Activated CD8-positive, alpha-beta memory T cell treated with anti-CD3 and anti-CD28 coated beads, Interleukin-2, amount 50 U/mL, for 24 hours (primary cell): Measurements from ENCODE around the gene IZUMO2.
A peak's percentile ranks its signal among the peaks of the same experiment; 100 is the strongest.
"Not testable (repeated sequence)": the region's sequence is repeated elsewhere in the genome, so short reads cannot be mapped to it uniquely, and the experiment has no call there.

ENCODE experiments used
- DNase-seq: peaks from one replicate; pipeline ENCODE4 v3.0.0-alpha.2; 2020; ENCODE audit errors: extremely low read depth

The IZUMO2 gene

DNA sequence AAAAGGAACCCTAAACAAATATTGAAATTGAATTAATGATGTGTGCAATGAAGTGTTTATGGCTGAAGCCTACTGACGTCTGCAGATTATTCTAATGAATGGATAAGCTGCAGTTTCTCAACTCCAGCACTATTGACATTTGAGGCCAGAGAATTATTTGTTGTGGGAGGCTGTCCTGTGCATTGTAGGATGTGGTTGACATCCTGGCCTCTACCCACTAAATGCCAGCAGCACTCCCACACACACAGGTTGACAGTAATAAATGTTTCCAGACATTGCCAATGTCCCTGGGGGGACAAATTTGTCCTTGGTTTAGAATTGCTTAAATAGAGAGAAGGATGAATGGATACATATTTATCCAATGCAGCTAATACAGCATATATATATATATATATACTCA, 21.1 kb upstream of the IZUMO2 start:
- no peak for DNase-seq

DNA sequence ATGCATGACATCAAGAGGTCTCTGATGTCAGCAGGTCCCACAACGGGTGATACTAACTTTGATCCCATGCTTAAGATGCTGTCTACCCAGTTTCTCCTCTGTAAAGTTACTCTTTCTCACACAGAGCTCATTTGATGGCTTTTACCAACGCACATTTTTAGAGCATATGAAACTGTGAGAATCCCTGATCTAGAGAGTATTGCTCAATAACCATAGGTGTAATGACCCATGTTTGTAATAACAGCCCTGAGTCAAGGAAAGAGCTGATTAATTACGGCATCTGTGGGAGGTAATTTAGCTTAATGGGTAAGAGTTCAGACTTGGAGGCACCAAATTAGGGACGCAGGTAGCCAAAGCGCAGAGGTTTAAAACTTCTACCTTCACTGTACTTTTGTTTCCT, 18.0 kb upstream of the IZUMO2 start:
- no peak for DNase-seq

DNA sequence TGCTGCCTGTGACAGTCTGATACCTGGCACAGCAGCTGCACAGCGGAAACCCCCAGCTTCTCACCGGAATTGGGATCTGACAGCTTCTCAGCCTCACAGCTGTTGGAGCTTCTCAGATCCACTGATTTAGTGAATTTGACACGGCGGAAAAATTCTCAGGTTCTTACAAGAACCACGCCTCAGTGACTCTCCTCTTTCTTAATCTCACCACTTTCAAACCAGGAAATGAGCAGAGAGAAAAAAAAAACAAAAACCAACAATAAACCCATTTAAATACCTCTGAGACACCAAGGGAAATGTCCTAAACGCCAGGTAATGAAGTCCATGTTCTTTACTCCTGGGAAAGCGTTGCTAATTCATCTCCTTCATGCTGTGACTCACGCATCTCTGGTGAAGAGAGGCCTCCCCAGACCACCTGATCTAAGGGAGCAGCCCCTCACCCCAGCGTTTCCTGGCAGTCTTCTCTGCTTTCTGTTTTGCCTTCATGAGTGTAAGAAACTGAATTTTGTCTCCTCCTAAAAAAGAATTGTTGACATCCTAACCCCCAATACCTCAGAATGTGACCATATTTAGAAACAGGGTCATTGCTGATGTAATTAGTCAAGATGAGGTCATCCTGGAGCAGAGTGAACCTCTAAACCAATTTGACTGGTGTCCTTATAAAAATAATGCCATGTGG, 15.9 kb upstream of the IZUMO2 start:
- DNase-seq: no peak

DNA sequence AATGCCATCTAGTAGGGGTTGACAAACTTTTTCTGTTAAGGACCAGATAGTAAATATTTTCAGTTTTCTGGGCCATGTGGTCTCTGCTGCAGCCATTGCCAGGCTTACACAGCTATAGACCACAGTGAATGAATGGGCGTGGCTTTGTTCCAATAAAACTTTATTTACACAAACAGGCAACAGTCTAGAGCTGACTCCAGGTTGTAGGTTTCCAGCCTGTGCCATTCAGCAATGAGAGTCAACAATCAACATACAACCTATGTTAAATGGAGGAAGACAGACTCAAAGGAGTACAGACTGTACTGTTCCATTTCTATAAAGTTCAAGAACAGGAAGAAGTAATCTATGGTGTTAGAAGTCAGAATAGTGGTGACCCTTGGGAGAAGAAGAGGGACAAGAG, 15.2 kb upstream of the IZUMO2 start:
- DNase-seq: no peak

DNA sequence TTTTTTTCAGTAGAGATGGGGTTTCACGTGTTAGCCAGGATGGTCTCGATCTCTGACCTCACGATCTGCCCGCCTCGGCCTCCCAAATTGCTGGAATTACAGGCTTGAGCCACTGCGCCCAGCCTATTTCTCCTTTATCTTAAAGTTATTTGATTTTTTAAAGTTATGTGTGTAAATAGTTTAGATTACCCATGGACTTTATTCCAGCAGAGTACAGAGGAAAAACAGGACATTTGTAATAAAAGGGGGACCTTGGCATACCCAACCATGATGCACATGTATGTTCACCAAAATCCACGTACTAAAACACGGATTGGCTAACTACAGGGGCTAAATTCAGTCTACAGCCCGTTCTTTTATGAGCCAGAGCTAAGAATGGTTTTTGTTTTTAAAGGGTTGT, 13.7 kb upstream of the IZUMO2 start:
- no peak for DNase-seq

DNA sequence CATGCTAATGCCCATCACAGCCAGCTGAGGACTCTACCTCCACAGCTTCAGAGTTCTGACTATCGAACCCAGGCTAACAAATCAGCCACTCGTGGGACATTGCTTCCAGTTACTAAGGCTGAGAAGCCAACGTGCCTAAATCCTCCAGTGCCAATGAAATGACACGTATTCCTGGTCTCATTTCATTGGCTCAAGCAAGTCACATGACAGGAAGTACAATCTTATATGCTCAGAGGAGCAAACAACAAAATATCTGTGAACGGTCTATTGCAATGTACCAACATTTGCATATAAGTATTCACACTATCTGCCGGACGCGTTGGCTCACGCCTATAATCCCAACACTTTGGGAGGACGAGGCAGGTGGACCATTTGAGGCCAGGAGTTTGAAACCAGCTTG, 12.8 kb upstream of the IZUMO2 start:
- no peak for DNase-seq

DNA sequence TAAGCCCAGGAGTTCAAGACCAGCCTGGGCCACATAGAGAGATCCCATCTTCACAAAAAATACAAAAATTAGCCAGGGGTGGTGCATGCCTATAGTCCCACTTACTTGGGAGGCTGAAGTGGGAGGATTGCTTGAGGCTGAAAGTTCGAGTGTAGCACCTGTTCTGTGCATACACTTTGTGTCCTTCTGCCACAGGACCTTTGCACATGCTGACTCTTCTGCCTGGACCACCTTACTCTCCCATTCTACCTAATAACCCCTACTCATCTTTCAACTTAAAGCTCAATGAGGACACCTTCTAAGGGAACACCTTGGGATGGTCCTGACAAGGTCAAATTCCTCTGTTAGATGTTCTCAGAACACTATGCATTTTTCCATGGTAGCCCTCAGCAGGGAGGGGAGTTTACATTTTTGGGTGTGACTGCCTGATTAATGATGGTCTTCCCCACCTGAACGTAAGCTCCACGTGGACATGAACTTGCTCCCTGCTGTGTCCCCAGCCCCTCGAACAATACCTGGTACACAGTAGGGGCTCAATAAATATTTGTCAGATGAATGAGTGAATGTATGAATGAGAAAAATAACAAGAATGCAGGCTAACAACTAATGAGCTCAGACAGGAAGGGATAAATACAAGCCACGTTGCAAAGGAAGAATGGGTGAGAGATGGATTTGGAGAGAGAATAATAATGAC, 11.2 kb upstream of the IZUMO2 start:
- DNase-seq: no peak

DNA sequence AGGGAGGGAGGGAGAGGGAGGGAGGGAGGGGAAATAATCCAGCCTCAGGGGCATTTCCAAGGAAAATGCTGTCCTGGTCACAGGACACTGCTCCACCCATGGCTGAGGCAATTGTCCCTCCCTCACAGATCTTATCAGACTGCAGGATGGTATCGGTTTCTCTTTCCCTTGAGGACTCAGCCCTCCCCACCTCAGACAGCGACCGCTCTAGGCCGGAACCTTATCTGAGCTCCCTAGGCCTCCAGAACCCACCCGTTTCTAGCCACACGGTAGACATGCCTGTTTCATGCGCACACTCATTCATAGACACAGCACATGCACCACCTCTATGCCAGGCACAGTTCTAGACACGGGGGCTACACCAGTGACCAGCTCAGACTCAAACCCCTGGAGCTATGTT, 10.0 kb upstream of the IZUMO2 start:
- no peak for DNase-seq

DNA sequence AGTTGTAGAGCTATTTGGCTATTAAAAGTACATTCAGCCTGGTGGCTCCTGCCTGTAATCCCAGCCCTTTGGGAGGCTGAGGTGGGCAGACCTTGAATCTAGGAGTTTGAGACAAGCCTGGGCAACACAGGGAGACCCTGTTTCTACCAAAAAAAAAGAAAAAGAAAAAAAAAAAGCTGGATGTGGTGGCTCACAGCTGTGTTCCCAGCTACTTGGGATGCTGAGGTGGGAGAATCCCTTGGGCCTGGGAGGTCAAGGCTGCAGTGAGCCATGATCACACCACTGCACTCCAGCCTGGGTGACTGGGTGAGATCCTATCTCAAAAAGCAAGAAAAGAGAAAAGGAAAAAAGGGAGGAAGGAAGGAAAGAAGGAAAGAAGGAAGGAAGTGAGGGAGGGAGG, 9.6 kb upstream of the IZUMO2 start:
- no peak for DNase-seq

DNA sequence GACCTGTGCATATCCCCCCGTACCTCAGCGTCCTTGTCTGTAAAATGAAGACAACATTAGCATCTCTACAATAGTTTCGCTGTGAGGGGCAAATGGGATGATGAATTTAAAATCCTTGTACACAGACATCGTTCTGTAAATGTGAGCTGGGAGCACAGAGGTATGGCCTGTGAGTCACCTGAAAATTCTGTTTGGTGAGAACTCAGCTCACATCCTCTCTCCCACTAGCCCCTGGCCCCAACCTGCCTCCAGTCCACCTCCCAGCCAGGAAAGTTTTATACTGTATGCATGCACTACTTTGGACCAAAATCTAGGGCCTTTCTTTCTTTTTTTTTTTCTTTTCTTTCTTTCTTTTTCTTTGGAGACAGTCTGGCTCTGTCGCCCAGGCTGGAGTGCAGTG, 8.7 kb upstream of the IZUMO2 start:
- DNase-seq: no peak

DNA sequence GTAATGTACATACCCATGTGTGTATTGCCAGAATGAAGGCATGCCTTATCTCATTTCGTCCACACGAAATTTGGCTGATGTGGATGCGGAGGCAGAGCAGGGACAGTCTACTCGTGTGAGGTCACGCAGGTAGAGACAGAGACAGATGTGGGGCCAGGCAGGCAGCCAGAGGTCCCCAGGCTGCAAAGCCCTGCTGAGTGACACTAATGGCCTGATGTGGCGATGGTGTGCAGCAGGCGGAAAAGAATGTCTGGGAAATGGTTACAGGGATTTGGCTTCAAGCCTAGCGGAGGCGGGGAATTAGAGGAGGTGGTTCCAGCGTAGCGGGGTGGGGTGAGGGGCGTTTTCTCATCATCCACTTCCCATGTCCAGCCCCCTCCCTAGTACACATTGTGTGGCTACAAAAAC, 4.2 kb upstream of the IZUMO2 start:
- no peak for DNase-seq

DNA sequence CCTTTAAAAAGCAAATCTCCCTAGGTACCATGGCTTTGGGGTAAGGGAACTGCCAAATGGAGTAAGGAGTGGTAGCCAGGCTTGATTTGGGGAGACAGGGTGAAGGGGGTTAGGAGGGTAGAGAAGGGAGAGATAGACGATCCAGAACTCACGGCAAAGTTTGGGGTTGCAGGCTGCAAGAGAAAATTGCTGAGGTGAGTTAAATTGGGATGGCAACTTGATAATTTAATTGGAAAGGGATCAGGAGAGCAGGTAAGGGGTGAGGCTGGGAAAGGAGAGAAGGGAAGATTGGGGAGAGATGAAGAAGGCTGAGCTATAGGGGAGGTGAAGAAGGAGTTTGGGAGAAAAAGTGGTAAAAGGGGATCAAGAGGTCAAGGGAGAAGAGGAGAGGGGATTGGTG, 4.0 kb downstream of the IZUMO2 start:
- DNase-seq: no peak

DNA sequence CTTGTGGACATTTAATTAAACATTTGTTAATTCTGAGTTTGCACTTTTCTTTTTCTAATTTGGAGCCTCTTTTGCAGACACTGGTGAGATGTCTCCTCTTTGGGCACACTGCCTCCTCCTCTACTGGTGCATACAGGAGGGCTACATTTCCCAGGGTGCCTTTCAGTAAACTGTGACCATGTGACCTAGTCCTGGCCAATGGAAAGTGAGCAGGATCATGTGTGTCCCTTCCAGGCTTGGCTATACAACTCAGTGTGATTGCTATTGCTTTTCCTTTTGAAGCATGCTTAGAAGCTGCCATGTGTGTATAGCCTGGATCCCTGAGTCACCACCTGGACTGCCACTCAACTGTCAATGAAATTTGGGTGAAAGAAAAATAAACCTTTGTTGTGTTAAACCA, 4.5 kb downstream of the IZUMO2 start:
- no peak for DNase-seq

DNA sequence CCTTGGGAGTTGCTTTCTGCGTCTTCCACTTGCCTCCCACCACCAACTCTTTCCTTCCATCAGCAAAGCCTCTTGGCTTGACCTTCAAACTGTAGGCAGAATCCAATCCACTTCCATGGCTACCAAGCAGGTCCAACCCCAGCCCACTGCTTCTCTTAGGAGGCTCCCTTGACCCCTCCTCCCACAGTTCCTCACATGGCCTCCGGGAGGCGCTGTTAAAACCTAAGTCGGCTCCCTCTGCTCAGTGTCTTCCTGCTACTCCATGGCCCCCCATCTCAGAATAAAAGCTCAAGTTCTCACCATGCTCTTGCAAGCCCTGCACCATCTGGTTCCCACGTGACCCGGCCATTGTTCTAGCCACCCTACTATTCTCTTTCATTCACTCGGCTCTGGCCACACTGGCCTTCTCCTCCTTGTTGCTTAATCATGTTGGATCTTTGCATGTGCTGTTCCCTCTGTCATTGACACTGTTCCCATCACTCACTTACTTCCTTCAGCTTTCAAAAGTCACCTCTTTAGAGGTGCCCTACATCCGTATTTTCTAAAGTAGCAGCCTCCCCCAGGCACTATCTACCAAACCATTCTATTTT, 7.5 kb downstream of the IZUMO2 start:
- no peak for DNase-seq

DNA sequence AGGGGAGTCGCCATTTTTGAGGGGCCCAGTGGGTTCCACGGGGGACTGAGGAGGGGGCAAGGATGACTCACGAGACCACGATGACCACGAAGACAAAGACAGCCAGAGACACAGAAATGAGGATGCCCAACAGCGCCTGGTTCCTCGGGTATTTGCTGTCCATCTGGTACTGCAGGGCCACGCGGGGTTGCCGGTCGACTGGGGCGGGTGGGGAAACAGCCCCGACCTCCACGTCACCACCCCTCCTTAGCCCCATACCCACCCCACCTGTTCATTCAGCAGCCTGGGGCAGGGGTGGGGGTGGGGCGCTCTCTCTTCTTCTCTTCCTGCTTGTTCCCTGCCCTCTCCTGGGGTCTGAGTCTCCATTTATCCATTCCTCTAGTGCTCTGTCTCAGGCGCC, 8.6 kb downstream of the IZUMO2 start:
- DNase-seq: no peak

DNA sequence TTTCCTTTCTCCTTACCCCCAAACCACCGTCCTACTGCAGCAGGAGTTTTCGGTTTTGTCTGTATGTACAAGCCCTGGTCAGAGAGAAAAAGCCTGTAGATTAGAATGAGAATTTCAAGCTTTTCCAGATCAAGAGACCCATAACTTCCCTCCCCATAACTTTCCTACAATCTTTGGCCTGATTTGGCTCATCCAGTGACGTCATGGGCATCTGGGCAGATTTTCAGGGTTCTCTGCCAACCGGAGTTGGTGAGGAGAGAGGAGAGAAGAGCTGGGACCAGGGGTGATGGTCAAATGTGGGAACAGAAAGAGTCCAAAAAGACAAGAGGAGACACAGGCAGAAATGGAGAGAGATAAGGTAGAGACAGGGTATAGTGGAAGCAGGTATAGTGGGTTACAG, 10.5 kb downstream of the IZUMO2 start:
- no peak for DNase-seq

DNA sequence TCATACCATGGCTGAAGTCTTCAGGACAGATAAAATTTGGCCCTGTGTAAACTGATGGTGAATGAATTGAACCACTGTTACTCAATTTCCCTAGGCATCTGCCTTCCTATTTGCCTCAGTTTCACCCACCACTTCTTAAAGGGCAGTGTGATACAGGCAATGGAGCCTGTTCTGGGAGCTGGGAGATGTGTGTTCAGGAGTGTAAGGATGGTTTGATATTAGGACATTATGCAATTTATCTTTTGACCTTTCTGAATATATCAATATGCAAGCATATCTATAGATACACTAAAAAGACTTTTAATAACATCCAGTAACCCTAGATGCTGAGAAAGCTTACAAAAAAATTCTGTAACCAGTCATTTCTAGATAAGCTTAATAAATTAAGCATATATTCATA, 14.6 kb downstream of the IZUMO2 start:
- DNase-seq: no peak

DNA sequence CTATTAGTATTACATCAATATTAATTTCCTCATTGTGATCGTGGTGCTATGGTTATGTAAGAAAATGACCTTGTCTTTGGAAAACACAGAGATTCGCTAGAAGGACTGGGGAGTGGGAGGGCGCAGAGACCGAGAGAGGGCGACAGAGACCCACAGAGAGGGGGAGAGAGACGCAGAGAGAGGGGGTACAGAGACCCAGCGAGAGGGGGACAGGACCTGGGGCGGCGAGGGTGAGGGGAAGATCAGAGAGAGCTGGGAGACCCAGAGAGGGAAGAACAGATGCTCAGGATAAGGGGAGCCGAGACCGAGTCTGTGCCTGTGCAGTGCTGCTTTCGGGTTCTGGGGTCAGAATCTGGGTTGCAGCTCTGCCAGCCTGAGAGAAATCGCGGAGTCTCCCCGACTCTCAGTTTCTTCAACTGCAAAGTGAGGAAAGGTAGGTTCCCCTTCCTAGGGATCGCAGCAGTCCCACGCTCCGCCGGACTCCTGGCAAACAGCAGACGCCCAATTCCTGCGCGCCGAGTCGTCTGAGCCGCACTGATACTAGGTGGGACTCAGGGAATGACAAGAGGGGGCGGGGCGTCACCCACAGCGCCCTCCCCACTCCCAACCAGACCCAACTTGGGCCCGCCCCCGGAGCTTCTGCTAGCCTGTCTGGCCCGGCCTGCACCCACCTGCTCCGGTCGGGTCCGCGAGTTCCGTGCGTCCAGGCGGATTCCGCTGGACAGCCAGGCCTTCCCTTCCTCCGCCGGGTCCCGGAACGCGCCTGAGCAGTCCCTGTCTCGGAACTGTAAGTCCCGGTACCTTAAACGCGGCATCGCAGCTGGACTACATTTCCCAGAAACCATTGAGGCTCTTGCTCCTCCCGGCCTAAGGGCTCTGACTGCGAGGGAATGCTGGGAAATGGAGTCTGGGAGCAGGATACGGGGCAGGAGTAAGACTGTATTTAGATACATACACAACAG, 15.3 kb downstream of the IZUMO2 start:
- DNase-seq: peak; percentile 34

DNA sequence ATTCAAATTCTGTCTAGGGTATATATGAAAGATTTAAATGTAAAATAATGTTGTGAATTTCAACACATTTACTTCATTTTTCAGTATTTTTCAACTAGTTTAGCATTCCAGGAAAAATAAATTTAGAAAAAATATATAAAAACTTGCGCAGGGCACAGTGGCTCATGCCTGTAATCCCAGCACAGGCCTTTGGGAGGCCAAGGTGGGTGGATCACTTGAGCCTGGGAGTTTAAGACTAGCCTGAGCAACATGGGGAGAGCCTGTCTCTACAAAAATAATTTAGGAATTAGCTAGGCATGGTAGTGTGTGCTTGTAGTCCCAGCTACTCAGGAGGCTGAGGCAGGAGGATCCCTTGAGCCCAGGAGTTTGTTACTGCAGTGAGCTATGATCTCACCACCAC, 21.2 kb downstream of the IZUMO2 start:
- not testable (repeated sequence) for DNase-seq

DNA sequence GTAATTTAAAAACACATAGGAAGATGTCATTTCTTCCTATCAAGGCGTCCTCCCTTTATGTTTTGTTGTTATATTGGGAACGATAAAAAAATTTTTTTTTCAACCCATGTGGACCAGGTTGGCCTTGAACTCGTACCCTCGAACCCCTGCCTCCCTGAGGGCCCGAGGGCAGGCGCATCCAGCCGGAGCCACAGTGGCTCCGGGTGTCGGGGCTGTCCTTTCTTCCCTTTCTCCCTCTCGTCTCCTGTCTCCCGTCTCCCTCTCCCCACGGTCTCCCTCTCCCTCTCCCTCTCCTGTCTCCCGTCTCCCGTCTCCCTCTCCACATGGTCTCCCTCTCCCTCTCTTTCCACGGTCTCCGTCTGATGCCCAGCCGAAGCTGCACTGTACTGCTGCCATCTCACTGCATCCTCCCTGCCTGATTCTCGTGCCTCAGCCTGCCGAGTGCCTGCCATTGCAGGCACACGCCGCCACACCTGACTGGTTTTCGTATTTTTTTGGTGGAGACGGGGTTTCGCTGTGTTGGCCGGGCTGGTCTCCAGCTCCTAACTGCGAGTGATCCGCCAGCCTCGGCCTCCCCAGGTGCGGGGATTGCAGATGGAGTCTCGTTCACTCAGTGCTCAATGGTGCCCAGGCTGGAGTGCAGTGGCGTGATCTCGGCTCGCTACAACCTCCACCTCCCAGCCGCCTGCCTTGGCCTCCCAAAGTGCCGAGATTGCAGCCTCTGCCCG, 22.8 kb downstream of the IZUMO2 start:
- not testable (repeated sequence) for DNase-seq

DNA sequence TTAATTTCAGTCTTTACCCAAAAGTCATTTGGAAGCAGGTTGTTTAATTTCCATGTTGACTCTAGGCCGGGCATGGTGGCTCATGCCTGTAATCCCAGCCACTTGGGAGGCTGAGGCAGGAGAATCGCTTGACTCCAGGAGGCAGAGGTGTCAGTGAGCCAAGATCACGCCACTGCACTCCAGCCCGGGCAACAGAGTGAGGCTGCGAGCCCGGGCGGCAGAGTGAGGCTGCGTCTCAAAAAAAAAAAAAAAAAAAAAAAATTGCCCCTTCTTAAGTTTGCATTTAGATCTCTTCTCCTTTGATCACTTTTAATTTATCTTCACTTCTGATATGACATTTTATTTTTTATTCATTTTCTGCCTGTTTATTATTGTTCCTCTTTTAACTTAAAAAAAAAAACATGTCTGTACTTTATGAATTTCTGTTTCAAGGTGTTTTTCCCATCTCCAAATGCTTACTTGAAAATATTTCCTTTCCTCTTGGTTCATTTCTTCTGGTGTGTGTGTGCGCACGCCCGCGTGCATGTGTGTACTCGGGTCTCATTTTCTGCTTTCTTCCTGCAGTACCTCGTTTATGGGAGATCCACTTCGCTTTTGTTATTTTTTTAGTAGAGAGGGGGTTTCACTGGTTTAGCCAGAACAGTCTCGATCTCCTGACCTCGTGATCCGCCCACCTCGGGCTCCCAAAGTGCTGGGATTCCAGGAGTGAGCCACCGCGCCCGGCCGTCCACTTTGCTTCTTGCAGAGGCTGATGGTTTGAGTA, 26.3 kb downstream of the IZUMO2 start:
- not testable (repeated sequence) for DNase-seq
